ENCODE data around the gene IGFALS.
"Not testable (repeated sequence)": the region's sequence is repeated elsewhere in the genome, so short reads cannot be mapped to it uniquely, and the experiment has no call there.

IGFALS gene

GRCh38 chr16:1809281-1809801, 15.8 kb upstream of the IGFALS start:
- Histone ChIP-seq H3K36me3 (peaks cover 53% of the 10 kb centered on the region), H3K27me3 (ENCODE audit: insufficient read depth, low read depth, severe bottlenecking) (no peaks in the 10 kb centered on the region), H3K27ac (no peak overlapping the region), H3K9me3 (ENCODE audit: severe bottlenecking) (no peaks in the 10 kb centered on the region), H3K4me3 (ENCODE audit: low read depth, low read length) (no peak overlapping the region)
- no peak for DNase-seq
- TF ChIP-seq CTCF (IDR thresholded peaks at IDR 0.05; ENCODE audit: low read depth, low read length): no peak

- Histone ChIP-seq H3K9me3 (ENCODE audit: severe bottlenecking) (no peaks in the 10 kb centered on the region), H3K27me3 (ENCODE audit: insufficient read depth, low read depth, severe bottlenecking) (no peaks in the 10 kb centered on the region), H3K36me3 (peaks cover 53% of the 10 kb centered on the region), H3K27ac (no peak overlapping the region), H3K4me3 (ENCODE audit: low read depth, low read length) (no peak overlapping the region)
- TF ChIP-seq CTCF (IDR thresholded peaks at IDR 0.05; ENCODE audit: low read depth, low read length): no peak
- no peak for DNase-seq
Observed at GRCh38 chr16:1808691-1809090, 15.2 kb upstream of the IGFALS start.

DNA sequence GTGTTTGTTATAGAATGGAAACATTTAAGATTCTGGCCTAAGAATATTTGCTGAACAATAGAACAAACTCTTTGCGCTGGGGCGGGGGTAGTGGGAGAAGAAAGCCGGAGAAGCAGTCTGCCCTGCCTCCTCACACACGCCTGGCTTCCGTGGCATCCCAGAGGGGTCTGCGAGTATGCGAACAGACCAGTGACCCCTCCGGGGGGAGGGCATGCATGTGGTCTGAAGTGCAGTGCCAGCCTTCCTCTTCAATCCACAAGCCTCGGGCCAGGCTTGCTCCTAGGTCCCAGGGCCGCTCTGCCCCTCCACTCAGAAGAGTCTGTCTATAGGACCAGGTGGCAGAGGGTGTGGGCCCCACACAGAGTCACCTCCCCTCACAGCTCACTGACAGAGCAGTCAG, 14.1 kb upstream of the IGFALS start:
- TF ChIP-seq CTCF (IDR thresholded peaks at IDR 0.05; ENCODE audit: low read depth, low read length): no peak
- Histone ChIP-seq H3K9me3 (ENCODE audit: severe bottlenecking) (no peaks in the 10 kb centered on the region), H3K27ac (no peak overlapping the region), H3K27me3 (ENCODE audit: insufficient read depth, low read depth, severe bottlenecking) (no peaks in the 10 kb centered on the region), H3K4me3 (ENCODE audit: low read depth, low read length) (no peak overlapping the region), H3K36me3 (peaks cover 53% of the 10 kb centered on the region)
- DNase-seq: no peak

GRCh38 chr16:1800701-1801100, 7.2 kb upstream of the IGFALS start:
- H3K4me3 ChIP-seq (ENCODE audit: low read depth, low read length): no peak overlapping the region
- no peak for TF ChIP-seq CTCF (IDR thresholded peaks at IDR 0.05; ENCODE audit: low read depth, low read length)
- no peak for DNase-seq
- H3K9me3 ChIP-seq (ENCODE audit: severe bottlenecking): peaks cover 12% of the 10 kb centered on the region
- H3K27ac ChIP-seq: no peak overlapping the region
- peaks cover 4% of the 10 kb centered on the region; the same call in 1 of the 2 replicates for H3K36me3 ChIP-seq
- H3K27me3 ChIP-seq (ENCODE audit: insufficient read depth, low read depth, severe bottlenecking): no peaks in the 10 kb centered on the region

DNA sequence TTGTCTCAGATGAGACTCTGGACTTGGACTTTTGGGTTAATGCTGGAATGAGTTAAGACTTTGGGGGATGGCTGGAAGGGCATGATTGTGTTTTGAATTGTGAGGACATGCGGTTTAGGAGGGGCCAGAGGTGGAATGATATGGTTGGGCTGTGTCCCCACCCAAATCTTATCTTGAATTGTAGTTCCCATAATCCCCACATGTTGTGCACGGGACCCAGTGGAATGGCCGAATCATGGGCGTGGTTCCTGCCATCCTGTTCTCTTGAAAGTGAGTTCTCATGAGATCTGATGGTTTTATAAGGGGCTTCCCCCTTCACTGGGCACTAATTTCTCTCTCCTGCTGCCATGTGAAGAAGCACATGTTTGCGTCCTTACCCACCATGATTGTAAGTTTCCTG, 5.8 kb upstream of the IGFALS start:
- H3K36me3 ChIP-seq; H3K27ac ChIP-seq; H3K4me3 ChIP-seq (ENCODE audit: low read depth, low read length); H3K27me3 ChIP-seq (ENCODE audit: insufficient read depth, low read depth, severe bottlenecking); DNase-seq: not testable (repeated sequence)
- H3K9me3 ChIP-seq (ENCODE audit: severe bottlenecking): peaks cover 12% of the 10 kb centered on the region

DNA sequence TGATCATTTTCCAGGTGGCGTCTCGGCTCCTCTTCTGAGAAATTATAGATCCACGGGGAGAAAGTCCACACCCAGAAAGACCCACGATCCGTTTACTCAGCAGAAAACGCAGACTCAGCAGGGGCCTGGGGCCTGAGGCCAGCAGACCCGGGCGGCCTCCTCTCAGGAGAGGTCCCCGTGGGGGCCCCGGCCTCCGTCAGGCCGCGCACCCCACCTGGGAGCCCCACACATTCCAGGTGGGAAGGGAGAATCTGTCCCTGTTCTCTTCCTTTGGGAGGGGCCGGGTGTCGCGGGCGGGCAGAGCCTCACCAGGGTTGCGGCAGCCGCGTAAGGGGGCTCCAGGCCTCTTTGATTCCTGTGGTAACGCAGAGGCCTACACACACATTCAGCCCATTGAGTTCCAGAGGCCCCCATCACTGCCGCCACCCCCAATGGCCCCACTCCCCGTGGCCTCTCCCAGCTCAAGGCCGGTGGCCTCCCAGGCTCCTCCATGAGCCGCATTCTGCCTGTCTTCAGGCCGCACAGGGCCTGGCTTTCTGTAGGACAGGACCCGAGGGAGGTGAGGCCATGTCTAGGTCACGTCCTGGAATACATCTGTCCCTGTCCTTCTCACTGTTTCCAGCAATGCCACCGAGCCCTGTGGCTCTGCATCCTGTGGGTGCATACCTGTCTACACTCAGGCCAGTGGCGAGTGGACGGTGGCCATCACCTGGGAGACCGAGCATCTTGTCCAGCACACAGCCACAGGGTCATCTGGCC, 1.6 kb upstream of the IGFALS start:
- DNase-seq: no peak
- Histone ChIP-seq H3K36me3 (peaks cover 10% of the 10 kb centered on the region), H3K27me3 (ENCODE audit: insufficient read depth, low read depth, severe bottlenecking) (no peaks in the 10 kb centered on the region), H3K9me3 (ENCODE audit: severe bottlenecking) (peaks cover 12% of the 10 kb centered on the region), H3K4me3 (ENCODE audit: low read depth, low read length) (no peak overlapping the region), H3K27ac (no peak overlapping the region)
- TF ChIP-seq CTCF (IDR thresholded peaks at IDR 0.05; ENCODE audit: low read depth, low read length): no peak

All from WERI-Rb-1 (cell line).